Fibroblast of lung (primary cell): ENCODE results near the gene CLIC3. TPM values are rescaled to one million over a fixed set of nuclear protein-coding genes. Genes with fewer than 3 reads are reported as not detected.

Experiments used
- DNase-seq, 2 donors: peaks; one replicate each; pipeline versions ENCODE4 v3.0.0 to v3.0.0-alpha.2; 2010; ENCODE audit warnings: low read depth in 2 of 2
- H2AFZ ChIP-seq: 2 replicates; pipeline ENCODE4 v1.5.1; 2012; ENCODE audit warnings: low read length, control low read depth, inconsistent platforms
- H3K27ac ChIP-seq: 2 replicates; pipeline ENCODE4 v1.5.1; 2011; ENCODE audit warnings: low read length, control low read depth; ENCODE audit not compliant: insufficient read depth
- H3K27me3 ChIP-seq: 2 replicates; pipeline ENCODE4 v1.5.1; 2011; ENCODE audit warnings: mild to moderate bottlenecking, low read length; ENCODE audit not compliant: control insufficient read depth, insufficient read depth
- H3K36me3 ChIP-seq: 2 replicates; pipeline ENCODE4 v1.5.1; 2011; ENCODE audit warnings: low read length; ENCODE audit not compliant: control insufficient read depth, insufficient read depth
- H3K4me1 ChIP-seq: 2 replicates; pipeline ENCODE4 v1.5.1; 2011; ENCODE audit warnings: low read length; ENCODE audit not compliant: control insufficient read depth, insufficient read depth; ENCODE audit errors: extremely low read depth
- H3K4me2 ChIP-seq: 2 replicates; pipeline ENCODE4 v1.5.1; 2011; ENCODE audit warnings: low read length, control low read depth; ENCODE audit not compliant: insufficient read depth; ENCODE audit errors: extremely low read depth
- H3K4me3 ChIP-seq, 4 experiments: fragments of 200-600 bp in 1 of 4; sonication (generic) in 1 of 4; replicated peaks in 1 of 4; 2 replicates each; pipeline ENCODE4 v1.5.1; 2011 to 2016; ENCODE audit warnings: low read length in 4 of 4, low read depth in 3 of 4, mild to moderate bottlenecking in 3 of 4, control low read depth in 2 of 4, inconsistent platforms in 1 of 4, mixed read lengths in 1 of 4; ENCODE audit not compliant: insufficient read depth in 1 of 4; ENCODE audit errors: control extremely low read depth in 1 of 4
- H3K79me2 ChIP-seq: 2 replicates; pipeline ENCODE4 v1.5.1; 2012; ENCODE audit warnings: mild to moderate bottlenecking, low read length, inconsistent platforms; ENCODE audit not compliant: control insufficient read depth, insufficient read depth
- H3K9ac ChIP-seq: 2 replicates; pipeline ENCODE4 v1.5.1; 2011; ENCODE audit warnings: mild to moderate bottlenecking, low read length, control low read depth; ENCODE audit not compliant: insufficient read depth
- H3K9me3 ChIP-seq: 2 replicates; pipeline ENCODE4 v1.5.1; 2012; ENCODE audit warnings: low read depth, low read length; ENCODE audit not compliant: control insufficient read depth, insufficient read depth
- H4K20me1 ChIP-seq: 2 replicates; pipeline ENCODE4 v1.5.1; 2011; ENCODE audit warnings: low read length; ENCODE audit not compliant: control insufficient read depth, insufficient read depth; ENCODE audit errors: extremely low read depth
- CTCF ChIP-seq, 2 donors: IDR thresholded peaks in 1 of 2; conservative IDR thresholded peaks in 1 of 2; 1 replicate in 1 of 2; 2 replicates in 1 of 2; pipeline ENCODE4 v1.5.1; 2011 to 2012; ENCODE audit warnings: low read length in 2 of 2, control low read depth in 1 of 2, inconsistent platforms in 1 of 2, low read depth in 1 of 2, mild to moderate bottlenecking in 1 of 2
- EZH2 ChIP-seq: IDR thresholded peaks from 2 replicates; pipeline ENCODE4 v1.5.1; 2012; ENCODE audit warnings: low read length, control low read depth, mild to moderate bottlenecking; ENCODE audit errors: missing control alignments
- polyA plus RNA-seq, 2 donors: library from polyadenylated mRNA; depleted of rRNA in 1 of 2; stranded (reverse) in 1 of 2; unstranded in 1 of 2; fragments of >200 nt; gene quantifications; 2 replicates each; pipeline ENCODE4 v1.2.1, GENCODE V29; 2011 to 2012; ENCODE audit warnings: missing spikeins in 1 of 2
- total RNA-seq: library from RNA; depleted of rRNA; stranded (reverse); fragments of >200 nt; gene quantifications from 2 replicates; pipeline ENCODE4 v1.2.1, GENCODE V29; 2014

CLIC3 gene
- total and polyA plus RNA-seq, 2 donors (not counting 1 experiment from before 2014, with no cell fraction given) = 0.98 to 3.5 TPM

- H4K20me1 ChIP-seq = no peaks in the 10 kb centered on the region
- TF ChIP-seq CTCF (conservative IDR thresholded peaks at IDR 0.05 in 1 of 2, IDR thresholded peaks at IDR 0.05 in 1 of 2; ENCODE audit: low read depth in 1 of 2, low read length in 2 of 2) (no peak), EZH2 (no peak)
- no peaks in the 10 kb centered on the region for H3K9me3 ChIP-seq
- H3K4me1 ChIP-seq = peaks cover 15% of the 10 kb centered on the region
- H3K79me2 ChIP-seq = peaks cover 4% of the 10 kb centered on the region
- H3K4me3 ChIP-seq = no peak overlapping the region
- H3K36me3 ChIP-seq = peaks cover 2% of the 10 kb centered on the region
- no peak overlapping the region for H3K9ac ChIP-seq
- H2AFZ ChIP-seq = no peak overlapping the region
- peaks cover 3% of the 10 kb centered on the region for H3K27me3 ChIP-seq
- no peak overlapping the region for H3K27ac ChIP-seq
- DNase-seq = no peak
- H3K4me2 ChIP-seq = no peak overlapping the region
Observed at GRCh38 chr9:136995362-136995761, 1.0 kb downstream of the CLIC3 start.

- peaks cover 6% of the 10 kb centered on the region for H3K27me3 ChIP-seq
- peaks cover 14% of the 10 kb centered on the region for H3K4me1 ChIP-seq
- H3K4me2 ChIP-seq = no peak overlapping the region
- H2AFZ ChIP-seq = no peak overlapping the region
- no peak overlapping the region for H3K27ac ChIP-seq
- H3K4me3 ChIP-seq = no peak overlapping the region
- H3K79me2 ChIP-seq = peaks cover 4% of the 10 kb centered on the region
- no peak for DNase-seq
- peaks cover 2% of the 10 kb centered on the region for H3K36me3 ChIP-seq
- H4K20me1 ChIP-seq = no peaks in the 10 kb centered on the region
- H3K9me3 ChIP-seq = no peaks in the 10 kb centered on the region
- H3K9ac ChIP-seq = no peak overlapping the region
- TF ChIP-seq EZH2 = no peak
- TF ChIP-seq CTCF (conservative IDR thresholded peaks at IDR 0.05 in 1 of 2, IDR thresholded peaks at IDR 0.05 in 1 of 2; ENCODE audit: low read depth in 1 of 2, low read length in 2 of 2) = no peak
Observed at GRCh38 chr9:136994888-136995230, 1.5 kb downstream of the CLIC3 start.

- H3K79me2 ChIP-seq = peaks cover 4% of the 10 kb centered on the region
- H3K27ac ChIP-seq = no peak overlapping the region
- H3K27me3 ChIP-seq = peaks cover 6% of the 10 kb centered on the region
- H3K4me1 ChIP-seq = peaks cover 14% of the 10 kb centered on the region
- no peak overlapping the region for H3K4me2 ChIP-seq
- H3K4me3 ChIP-seq = no peak overlapping the region
- H3K36me3 ChIP-seq = peaks cover 2% of the 10 kb centered on the region
- H2AFZ ChIP-seq = no peak overlapping the region
- no peaks in the 10 kb centered on the region for H4K20me1 ChIP-seq
- H3K9ac ChIP-seq = no peak overlapping the region
- TF ChIP-seq CTCF (conservative IDR thresholded peaks at IDR 0.05 in 1 of 2, IDR thresholded peaks at IDR 0.05 in 1 of 2; ENCODE audit: low read depth in 1 of 2, low read length in 2 of 2) (no peak), EZH2 (no peak)
- no peaks in the 10 kb centered on the region for H3K9me3 ChIP-seq
- no peak for DNase-seq
Observed at GRCh38 chr9:136994180-136994887, 2.0 kb downstream of the CLIC3 start.
